Measurements from ENCODE around the gene ALKBH4. TPM values are rescaled to one million over a fixed set of nuclear protein-coding genes. Genes with fewer than 3 reads are reported as not detected.

Gene ALKBH4
- total RNA-seq, 1 experiment from 2014 or later, result 31.0 TPM

- Histone ChIP-seq H3K4me2 (ENCODE audit: low read length) (no peak overlapping the region), H3K9ac (ENCODE audit: low read length) (no peak overlapping the region), H2AFZ (ENCODE audit: low read length) (no peak overlapping the region), H3F3A (ENCODE audit: low read length, unreplicated experiment) (no peaks in the 10 kb centered on the region), H3K4me1 (ENCODE audit: insufficient read depth, low read length) (peaks cover 8% of the 10 kb centered on the region; the same call in 1 of the 2 replicates), H3K9me3 (ENCODE audit: low read length) (no peaks in the 10 kb centered on the region), H3K36me3 (ENCODE audit: low read depth, low read length) (no peaks in the 10 kb centered on the region; the same call in 1 of the 2 replicates), H3K4me3 (ENCODE audit: low read length) (no peak overlapping the region), H3K79me2 (ENCODE audit: low read length) (peaks cover 19% of the 10 kb centered on the region), H3K9me2 (replicated peaks; ENCODE audit: low read length) (no peaks in the 10 kb centered on the region), H4K20me1 (ENCODE audit: low read length) (no peaks in the 10 kb centered on the region), H3K27me3 (ENCODE audit: low read length) (no peaks in the 10 kb centered on the region), H3K27ac (ENCODE audit: low read length) (no peak overlapping the region)
- TF ChIP-seq EZH2phosphoT487 (IDR thresholded peaks at IDR 0.05; ENCODE audit: borderline replicate concordance, low read length), result no peak
- no peak for TF ChIP-seq EZH2 (IDR thresholded peaks at IDR 0.05; ENCODE audit: low read length, unreplicated experiment)
- no peak for TF ChIP-seq CTCF (conservative IDR thresholded peaks at IDR 0.05; ENCODE audit: low read depth, low read length)
- intact Hi-C loops (cut with micrococcal nuclease), result no loop called here
- ATAC-seq (no peak), DNase-seq (no peak)
- CTCF ChIA-PET, result no interaction called here
- POLR2A ChIA-PET (ENCODE audit: unreplicated experiment), result no interaction called here
- BruUV-seq (replicated peaks), result no TSS peak
These were observed 4.1 kb upstream of the ALKBH4 start for GRCh38 chr7:102468478-102469350.

- Histone ChIP-seq H3K27me3 (ENCODE audit: low read length) (no peaks in the 10 kb centered on the region), H3K79me2 (ENCODE audit: low read length) (peaks cover 24% of the 10 kb centered on the region), H4K20me1 (ENCODE audit: low read length) (no peaks in the 10 kb centered on the region), H2AFZ (ENCODE audit: low read length) (no peak overlapping the region), H3K4me3 (ENCODE audit: low read length) (no peak overlapping the region), H3K4me2 (ENCODE audit: low read length) (no peak overlapping the region), H3K9ac (ENCODE audit: low read length) (no peak overlapping the region), H3F3A (ENCODE audit: low read length, unreplicated experiment) (no peaks in the 10 kb centered on the region), H3K9me3 (ENCODE audit: low read length) (no peaks in the 10 kb centered on the region), H3K27ac (ENCODE audit: low read length) (no peak overlapping the region), H3K36me3 (ENCODE audit: low read depth, low read length) (no peaks in the 10 kb centered on the region; the same call in 1 of the 2 replicates), H3K4me1 (ENCODE audit: insufficient read depth, low read length) (peaks cover 10% of the 10 kb centered on the region; the same call in 1 of the 2 replicates), H3K9me2 (replicated peaks; ENCODE audit: low read length) (no peaks in the 10 kb centered on the region)
- TF ChIP-seq CTCF (conservative IDR thresholded peaks at IDR 0.05; ENCODE audit: low read depth, low read length), result no peak
- no peak for ATAC-seq
- intact Hi-C loops (cut with micrococcal nuclease), result no loop called here
- DNase-seq, result no peak
- POLR2A ChIA-PET (ENCODE audit: unreplicated experiment), result no interaction called here
- CTCF ChIA-PET, result interaction anchor here (0.6 kb wide), 1 partner anchor 198 kb away, joined by 5 read pairs; no protein-coding TSS in a partner anchor
- BruUV-seq (replicated peaks), result no TSS peak
These were observed 3.2 kb upstream of the ALKBH4 start for GRCh38 chr7:102467581-102468477.
